Measurements from ENCODE around the gene LIPK.

Gene LIPK

DNA sequence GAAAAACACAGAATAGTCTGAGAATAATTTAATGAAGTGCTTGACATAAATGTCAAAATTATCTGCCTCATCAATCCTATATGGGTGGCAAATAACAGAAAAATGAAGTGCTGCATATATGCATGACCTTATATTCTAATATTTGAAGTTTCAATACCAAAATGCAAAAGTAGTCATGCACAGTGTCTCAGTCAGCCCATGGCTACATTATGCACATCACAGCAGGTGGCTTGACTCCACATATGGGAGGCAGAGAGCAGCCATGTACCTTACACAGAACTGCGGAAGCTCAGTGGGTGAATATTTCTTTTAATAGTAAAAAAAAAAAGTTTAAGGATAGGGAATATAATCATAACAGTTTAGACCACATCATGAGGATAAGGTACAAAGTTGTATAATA is 36.4 kb downstream of the LIPK start:
- no peak for ATAC-seq (ENCODE audit: low read depth)
- Histone ChIP-seq H3K27me3 (ENCODE audit: insufficient read depth, poor library complexity, severe bottlenecking) (no peaks in the 10 kb centered on the region), H3K9me3 (ENCODE audit: severe bottlenecking) (peaks cover 3% of the 10 kb centered on the region), H3K27ac (ENCODE audit: poor library complexity, severe bottlenecking) (no peak overlapping the region), H3K36me3 (ENCODE audit: low read depth) (no peaks in the 10 kb centered on the region), H3K4me3 (ENCODE audit: severe bottlenecking) (no peak overlapping the region), H3K4me1 (ENCODE audit: insufficient read depth, poor library complexity, severe bottlenecking) (no peaks in the 10 kb centered on the region)
- TF ChIP-seq, protein P1, sequence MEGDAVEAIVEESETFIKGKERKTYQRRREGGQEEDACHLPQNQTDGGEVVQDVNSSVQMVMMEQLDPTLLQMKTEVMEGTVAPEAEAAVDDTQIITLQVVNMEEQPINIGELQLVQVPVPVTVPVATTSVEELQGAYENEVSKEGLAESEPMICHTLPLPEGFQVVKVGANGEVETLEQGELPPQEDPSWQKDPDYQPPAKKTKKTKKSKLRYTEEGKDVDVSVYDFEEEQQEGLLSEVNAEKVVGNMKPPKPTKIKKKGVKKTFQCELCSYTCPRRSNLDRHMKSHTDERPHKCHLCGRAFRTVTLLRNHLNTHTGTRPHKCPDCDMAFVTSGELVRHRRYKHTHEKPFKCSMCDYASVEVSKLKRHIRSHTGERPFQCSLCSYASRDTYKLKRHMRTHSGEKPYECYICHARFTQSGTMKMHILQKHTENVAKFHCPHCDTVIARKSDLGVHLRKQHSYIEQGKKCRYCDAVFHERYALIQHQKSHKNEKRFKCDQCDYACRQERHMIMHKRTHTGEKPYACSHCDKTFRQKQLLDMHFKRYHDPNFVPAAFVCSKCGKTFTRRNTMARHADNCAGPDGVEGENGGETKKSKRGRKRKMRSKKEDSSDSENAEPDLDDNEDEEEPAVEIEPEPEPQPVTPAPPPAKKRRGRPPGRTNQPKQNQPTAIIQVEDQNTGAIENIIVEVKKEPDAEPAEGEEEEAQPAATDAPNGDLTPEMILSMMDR (IDR thresholded peaks at IDR 0.05; ENCODE audit: poor library complexity, severe bottlenecking) = no peak
- DNase-seq (ENCODE audit: low spot score) = no peak

DNA sequence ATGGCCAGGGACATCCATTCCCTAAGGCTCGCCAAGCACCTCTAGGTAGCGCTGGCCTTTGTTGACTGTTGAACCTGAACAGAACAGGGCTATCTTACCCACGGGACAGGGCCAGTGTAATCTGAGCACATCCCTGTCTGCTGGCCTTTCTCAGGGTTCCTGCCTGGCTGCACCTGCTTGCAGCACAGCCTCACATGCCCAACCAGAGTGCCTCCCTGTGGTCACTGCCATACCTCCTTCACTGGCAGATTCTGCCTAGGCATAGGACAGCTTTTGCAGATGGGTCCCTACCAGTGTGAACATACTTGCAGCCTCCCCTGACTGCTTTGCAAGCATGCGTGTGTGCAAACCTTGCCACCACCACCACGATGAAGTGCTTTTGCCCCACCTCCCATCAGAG is 38.0 kb downstream of the LIPK start:
- DNase-seq (ENCODE audit: low spot score) (no peak), ATAC-seq (ENCODE audit: low read depth) (no peak)
- Histone ChIP-seq H3K27me3 (ENCODE audit: insufficient read depth, poor library complexity, severe bottlenecking) (no peaks in the 10 kb centered on the region), H3K36me3 (ENCODE audit: low read depth) (no peaks in the 10 kb centered on the region), H3K4me1 (ENCODE audit: insufficient read depth, poor library complexity, severe bottlenecking) (no peaks in the 10 kb centered on the region), H3K9me3 (ENCODE audit: severe bottlenecking) (peaks cover 3% of the 10 kb centered on the region), H3K4me3 (ENCODE audit: severe bottlenecking) (no peak overlapping the region), H3K27ac (ENCODE audit: poor library complexity, severe bottlenecking) (no peak overlapping the region)
- TF ChIP-seq, protein P1 (IDR thresholded peaks at IDR 0.05; ENCODE audit: poor library complexity, severe bottlenecking) = no peak

DNA sequence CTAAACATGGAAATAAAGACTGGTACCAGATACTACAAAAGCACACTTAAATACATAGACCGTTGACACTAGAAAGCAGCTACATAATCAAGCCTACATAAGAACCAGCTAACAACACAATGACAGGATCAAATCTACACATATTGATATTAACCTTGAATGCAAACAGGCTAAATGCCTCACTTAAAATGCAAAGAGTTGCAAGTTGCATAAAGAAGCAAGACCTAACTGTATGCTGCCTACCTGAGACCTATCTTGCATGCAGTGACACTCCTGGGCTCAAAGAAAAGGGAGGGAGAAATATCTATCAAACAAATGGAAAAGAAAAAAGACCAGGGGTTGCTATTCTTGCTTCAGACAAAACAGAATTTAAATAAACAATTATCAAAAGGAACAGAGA is 39.6 kb downstream of the LIPK start:
- DNase-seq (ENCODE audit: low spot score) = no peak
- no peak overlapping the region for H3K27ac ChIP-seq (ENCODE audit: poor library complexity, severe bottlenecking)
- H3K9me3 ChIP-seq (ENCODE audit: severe bottlenecking) = peaks cover 3% of the 10 kb centered on the region
- H3K36me3 ChIP-seq (ENCODE audit: low read depth) = no peaks in the 10 kb centered on the region
- no peak overlapping the region for H3K4me3 ChIP-seq (ENCODE audit: severe bottlenecking)
- TF ChIP-seq, protein P1 (IDR thresholded peaks at IDR 0.05; ENCODE audit: poor library complexity, severe bottlenecking) = no peak
- no peaks in the 10 kb centered on the region for H3K27me3 ChIP-seq (ENCODE audit: insufficient read depth, poor library complexity, severe bottlenecking)
- no peak for ATAC-seq (ENCODE audit: low read depth)
- H3K4me1 ChIP-seq (ENCODE audit: insufficient read depth, poor library complexity, severe bottlenecking) = no peaks in the 10 kb centered on the region

DNA sequence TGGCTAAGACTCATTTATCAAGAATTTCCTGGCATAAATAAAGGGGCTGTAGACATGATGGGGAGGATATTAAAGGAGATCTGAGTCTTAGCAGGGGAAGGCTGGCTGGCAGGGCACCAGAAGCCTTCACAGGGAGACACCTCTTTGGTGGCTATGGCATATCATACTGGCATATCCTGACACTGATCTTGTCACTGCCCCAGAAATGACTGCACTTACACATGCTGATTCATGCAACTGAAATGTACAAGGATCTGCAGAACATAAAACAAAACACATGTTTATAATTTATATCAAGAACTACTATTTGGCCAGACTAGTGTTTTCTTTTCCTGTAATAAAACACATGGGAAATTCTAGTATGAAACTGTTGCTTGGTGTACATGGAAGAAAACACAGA is 48.2 kb downstream of the LIPK start:
- TF ChIP-seq, protein P1 (IDR thresholded peaks at IDR 0.05; ENCODE audit: poor library complexity, severe bottlenecking) = no peak
- no peaks in the 10 kb centered on the region for H3K4me1 ChIP-seq (ENCODE audit: insufficient read depth, poor library complexity, severe bottlenecking)
- H3K4me3 ChIP-seq (ENCODE audit: severe bottlenecking) = no peak overlapping the region
- DNase-seq (ENCODE audit: low spot score) = no peak
- no peaks in the 10 kb centered on the region for H3K27me3 ChIP-seq (ENCODE audit: insufficient read depth, poor library complexity, severe bottlenecking)
- H3K27ac ChIP-seq (ENCODE audit: poor library complexity, severe bottlenecking) = no peak overlapping the region
- no peaks in the 10 kb centered on the region for H3K36me3 ChIP-seq (ENCODE audit: low read depth)
- no peak for ATAC-seq (ENCODE audit: low read depth)
- H3K9me3 ChIP-seq (ENCODE audit: severe bottlenecking) = no peaks in the 10 kb centered on the region

DNA sequence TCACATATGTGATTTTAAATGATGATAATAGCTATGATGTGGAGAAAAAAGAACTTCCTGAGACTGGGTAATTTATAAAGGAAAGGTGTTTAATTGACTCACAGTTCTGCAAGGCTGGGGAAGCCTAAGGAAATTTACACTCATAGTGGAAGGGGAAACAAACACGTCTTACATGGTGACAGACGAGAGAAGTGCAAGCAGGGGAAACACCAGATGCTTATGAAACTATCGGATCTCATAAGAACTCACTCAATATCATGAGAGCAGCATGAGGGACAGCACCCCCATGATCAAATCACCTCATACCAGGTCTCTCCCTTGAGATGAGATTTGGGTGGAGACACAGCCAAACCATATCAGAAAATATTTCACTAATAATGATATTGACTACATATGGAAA is 49.7 kb downstream of the LIPK start:
- no peaks in the 10 kb centered on the region for H3K9me3 ChIP-seq (ENCODE audit: severe bottlenecking)
- no peaks in the 10 kb centered on the region for H3K36me3 ChIP-seq (ENCODE audit: low read depth)
- no peak for ATAC-seq (ENCODE audit: low read depth)
- H3K27me3 ChIP-seq (ENCODE audit: insufficient read depth, poor library complexity, severe bottlenecking) = no peaks in the 10 kb centered on the region
- H3K4me3 ChIP-seq (ENCODE audit: severe bottlenecking) = no peak overlapping the region
- no peak for DNase-seq (ENCODE audit: low spot score)
- no peak overlapping the region for H3K27ac ChIP-seq (ENCODE audit: poor library complexity, severe bottlenecking)
- TF ChIP-seq, protein P1 (IDR thresholded peaks at IDR 0.05; ENCODE audit: poor library complexity, severe bottlenecking) = no peak
- no peaks in the 10 kb centered on the region for H3K4me1 ChIP-seq (ENCODE audit: insufficient read depth, poor library complexity, severe bottlenecking)
